GM18517 (cell line): Measurements from ENCODE around the gene RIBC2.
"Not testable (repeated sequence)": the region's sequence is repeated elsewhere in the genome, so short reads cannot be mapped to it uniquely, and the experiment has no call there.

ENCODE experiments used
- ATAC-seq: cut with Tn5 transposase; IDR thresholded peaks from one replicate; pipeline ENCODE4 v1.9.1; 2021; ENCODE audit warnings: mild to moderate bottlenecking, moderate library complexity; ENCODE audit not compliant: unreplicated experiment

The RIBC2 gene, protein sequence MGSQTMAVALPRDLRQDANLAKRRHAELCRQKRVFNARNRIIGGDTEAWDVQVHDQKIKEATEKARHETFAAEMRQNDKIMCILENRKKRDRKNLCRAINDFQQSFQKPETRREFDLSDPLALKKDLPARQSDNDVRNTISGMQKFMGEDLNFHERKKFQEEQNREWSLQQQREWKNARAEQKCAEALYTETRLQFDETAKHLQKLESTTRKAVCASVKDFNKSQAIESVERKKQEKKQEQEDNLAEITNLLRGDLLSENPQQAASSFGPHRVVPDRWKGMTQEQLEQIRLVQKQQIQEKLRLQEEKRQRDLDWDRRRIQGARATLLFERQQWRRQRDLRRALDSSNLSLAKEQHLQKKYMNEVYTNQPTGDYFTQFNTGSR

DNA sequence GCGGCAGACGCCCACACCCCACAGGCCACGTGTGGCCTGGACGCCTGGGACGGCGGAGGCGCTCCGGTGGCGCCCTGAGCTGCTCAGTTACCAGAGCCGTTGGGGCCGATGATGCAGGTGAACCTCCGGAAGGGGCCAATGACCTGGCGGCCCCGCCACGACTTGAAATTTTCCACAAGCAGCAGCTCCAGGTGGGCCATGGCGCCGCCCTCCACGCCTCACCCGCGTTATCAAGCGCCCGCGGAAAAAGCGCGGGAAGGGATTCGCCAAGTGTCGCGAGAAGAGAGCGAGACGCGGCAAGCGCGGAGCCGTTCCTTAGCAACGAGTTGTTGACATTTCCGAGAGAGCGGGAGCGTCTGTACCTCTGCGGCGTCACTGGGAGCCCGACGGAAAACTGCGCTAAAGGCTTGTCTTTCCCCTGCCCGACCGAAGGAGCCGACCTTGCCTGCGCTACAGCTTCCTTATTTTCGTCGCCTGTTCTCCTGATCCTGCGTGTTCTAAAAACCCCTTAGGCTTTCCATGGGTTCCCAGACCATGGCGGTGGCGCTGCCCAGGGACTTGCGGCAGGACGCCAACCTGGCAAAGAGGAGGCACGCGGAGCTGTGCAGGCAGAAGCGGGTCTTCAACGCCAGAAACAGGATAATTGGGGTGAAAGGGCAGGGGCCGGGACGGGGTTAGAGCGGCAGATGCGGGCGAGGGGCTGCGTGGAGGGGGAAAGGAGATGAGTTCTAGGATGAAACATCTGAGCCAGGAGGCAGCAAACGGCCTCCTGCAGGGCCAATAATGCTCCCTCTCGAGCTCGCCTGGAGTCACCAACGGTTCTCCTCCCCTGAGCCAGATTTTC, at the start of gene RIBC2, which contains the start of gene SMC1B:
Gene RIBC2, plus strand, starts transcription at position 326 of the 844 bp plus-strand sequence. Its CDS starts 194 bp downstream, at position 520.
Gene SMC1B, minus strand, starts transcription at position 232 of the 844 bp plus-strand sequence. Its CDS starts 32 bp downstream, at position 200.
- ATAC-seq: no peak

DNA sequence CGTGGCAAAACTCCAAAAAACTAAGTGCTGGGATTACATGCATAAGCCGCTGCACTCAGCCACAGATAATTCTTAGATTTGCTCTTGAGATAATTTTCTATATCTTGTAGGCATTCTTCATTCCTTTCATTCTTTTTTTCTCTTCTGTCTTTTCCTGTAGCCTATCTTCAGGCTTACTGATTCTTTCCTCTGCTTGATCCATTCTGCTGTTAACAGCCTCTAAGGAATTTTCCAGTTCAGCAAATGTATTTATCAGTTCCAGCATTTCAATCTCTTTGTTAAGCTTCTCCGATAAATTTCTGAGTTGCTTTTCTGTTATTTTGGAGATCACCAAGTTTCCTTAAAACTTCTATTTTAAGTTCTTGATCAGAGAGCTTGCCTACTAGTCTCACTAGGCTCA, 46.8 kb upstream of the RIBC2 start:
- ATAC-seq: no peak

DNA sequence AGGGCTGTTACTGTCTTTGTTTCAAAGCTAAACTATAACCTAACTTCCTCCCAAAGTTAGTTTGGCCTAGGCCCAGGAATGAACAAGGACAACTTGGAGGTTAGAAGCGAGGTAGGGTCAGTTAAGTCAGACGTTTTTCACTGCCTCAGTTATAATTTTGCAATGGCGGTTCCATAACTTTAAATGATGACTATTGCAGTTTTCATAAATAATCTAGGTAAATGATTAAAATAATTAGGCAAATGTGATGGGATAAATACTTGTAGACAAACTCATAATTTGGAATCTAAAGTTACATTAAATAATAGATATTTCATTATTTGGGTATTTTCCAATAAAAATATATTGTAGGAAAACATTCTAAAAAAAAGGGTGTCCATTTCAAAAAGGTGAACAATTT, 39.9 kb upstream of the RIBC2 start:
- ATAC-seq: not testable (repeated sequence)

DNA sequence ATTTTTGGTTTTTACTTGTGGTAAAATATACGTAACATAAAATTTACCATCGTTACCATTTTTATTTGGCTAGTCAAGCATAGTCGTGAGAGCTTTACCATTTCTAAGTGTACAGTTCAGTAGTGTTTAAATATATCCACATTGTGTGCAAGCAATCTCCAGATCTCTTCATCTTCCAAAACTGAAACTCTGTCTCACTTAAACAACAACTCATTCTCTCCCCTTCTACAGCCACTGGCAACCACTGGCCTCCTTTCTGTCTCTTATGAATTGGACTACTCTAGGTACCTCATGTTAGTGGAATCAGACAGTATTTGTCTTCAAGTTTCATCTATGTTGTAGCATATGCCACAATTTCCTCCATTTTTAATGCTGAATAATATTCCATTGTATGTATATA, 37.5 kb upstream of the RIBC2 start:
- peak; percentile 64 for ATAC-seq

DNA sequence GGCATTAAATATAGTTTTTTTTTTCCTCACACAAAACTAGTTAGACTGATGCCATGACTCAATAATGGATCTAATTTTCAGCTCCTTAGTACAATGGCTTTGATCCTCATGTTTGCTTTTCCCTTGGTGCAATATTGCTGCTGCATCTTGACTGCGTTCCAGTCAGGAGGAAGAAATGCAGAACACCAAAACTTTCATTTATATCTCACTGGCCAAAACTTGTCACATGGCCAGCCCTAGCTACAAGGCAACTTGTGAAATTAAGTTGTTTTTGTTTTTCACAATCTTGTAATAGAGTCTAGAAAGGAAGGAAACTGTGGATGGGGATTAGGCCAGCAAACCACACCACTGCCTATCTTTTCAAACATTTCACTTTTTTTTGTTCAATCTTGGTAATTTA, 36.8 kb upstream of the RIBC2 start:
- no peak for ATAC-seq

DNA sequence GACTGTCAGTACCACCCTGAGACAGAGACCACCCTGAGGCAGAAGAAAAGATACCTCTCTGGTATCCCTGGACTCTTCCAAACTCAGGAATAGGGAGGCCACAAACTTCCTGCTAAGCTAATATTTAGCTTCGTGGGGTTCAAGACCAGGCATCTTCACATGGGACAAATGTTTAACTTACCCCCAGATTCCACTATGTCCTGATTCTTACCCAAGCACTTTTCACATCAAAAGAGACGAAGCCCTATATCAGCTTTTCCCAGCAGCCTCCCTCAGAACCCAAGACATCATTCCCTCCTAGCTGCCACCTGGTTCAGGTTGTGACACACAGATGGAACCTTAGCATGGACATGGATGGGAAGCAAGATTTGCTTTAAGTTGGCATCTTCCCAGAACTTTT, 32.1 kb upstream of the RIBC2 start:
- no peak for ATAC-seq

DNA sequence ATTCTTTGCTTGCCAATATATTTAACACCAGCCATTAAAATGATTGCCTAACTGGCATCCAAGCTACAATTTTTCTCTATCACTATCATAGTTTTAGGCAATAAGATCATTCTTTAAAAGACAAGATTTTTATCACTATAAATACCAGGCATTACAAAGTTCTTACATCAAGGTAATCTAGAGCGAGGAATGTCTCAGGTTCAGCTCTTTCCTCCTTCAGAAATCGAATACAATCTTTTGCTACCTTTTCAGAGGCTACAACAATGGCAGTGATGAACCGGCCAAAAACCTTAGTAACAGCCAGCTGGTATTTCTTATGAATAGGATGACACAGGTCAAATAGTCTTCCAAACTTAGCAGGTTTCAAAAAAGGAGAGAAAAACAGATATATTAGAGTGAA, 23.9 kb upstream of the RIBC2 start:
- ATAC-seq: no peak

DNA sequence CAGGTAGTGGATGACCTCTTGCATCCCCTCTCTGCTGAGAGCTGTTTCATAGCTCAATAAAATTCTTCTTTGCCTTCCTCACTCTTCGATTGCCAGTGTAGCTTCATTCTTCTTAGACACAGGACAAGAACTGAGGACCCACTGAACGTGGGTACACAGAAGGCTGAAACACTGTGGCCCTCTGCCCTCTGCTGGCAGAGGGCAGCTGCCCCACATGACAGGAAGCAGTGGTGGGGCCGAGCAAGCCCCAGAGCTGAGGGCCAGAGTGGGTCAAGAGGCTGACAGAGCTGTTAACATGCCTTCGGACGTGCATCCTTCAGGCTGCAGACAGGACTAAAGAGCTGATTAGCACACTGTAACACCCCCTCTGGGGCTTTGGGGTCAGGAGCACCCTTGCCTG, 15.7 kb upstream of the RIBC2 start:
- ATAC-seq: no peak

DNA sequence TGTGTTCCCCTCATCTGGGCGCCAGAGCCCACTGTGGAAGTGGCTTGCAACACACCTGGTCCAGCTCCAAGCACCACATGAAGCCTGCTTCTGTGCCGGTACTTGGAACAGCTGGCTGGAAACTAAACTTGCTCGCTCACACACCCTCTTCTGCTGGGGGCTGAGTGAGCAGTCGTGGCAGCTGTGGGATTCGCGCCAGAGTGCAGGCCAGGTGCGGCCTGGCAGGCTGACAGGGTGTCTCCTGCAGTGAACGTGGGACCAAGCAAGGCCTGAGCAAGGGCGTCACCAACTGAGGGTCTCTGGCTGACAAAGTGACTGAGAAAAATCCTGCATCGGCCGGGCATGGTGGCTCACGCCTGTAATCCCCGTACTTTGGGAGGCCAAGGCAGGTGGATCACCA, 15.3 kb upstream of the RIBC2 start:
- ATAC-seq: no peak

DNA sequence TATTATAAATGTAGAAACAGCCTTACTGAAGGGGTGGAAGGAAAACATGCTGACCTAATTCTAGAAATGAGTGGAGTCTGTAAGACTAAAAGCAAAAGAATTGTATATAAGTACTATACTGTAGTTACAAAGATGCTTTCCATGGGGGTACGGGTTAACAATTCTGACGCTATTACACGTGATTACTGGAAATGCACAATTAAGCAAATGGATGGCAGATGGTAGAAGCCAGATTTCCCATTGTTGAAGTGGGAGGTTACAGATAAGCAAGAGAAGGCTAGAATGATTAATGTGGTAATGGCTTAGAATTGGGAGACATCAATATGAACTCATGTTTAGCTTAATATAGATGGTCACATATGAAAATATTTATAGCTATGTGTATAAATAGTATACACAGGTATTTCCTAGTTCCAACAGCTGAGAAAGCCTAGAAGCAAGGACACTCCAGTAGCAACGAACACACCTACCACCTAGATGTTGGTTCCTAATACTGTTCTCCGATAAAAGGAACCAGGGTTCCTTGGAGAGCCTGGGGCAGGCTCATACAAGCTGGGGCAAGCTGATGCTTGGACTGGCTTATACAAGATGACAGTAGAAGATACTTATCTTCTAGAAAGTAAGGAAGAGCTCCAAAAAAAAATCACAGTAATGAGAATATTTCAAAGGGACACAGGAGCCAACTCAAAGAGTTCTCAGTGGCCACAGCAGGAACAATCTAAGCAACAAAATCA, 13.6 kb upstream of the RIBC2 start:
- no peak for ATAC-seq

DNA sequence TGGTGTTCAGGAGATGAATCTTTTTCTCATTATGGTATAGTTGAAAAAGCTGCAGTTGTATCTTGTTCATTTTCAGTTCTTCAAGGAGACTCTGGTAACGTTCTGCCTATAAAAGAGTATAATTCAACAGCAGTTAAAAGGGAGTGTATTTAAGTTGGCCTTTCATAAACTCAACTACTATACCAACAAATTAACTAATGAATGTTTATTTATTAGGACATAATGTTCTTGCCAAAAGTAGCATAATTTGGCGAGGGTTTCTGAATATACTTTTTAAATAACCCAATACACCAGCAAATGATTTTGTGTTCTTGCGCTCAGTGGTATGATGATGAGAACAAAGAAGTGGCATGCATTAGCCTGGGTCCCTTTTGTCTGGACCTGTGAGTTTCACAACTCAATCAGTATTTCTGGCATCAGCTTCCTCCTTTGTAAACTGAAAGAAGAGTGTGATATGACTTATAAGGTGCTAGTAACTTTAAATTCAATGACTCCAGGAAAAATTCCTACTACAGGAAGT, 11.0 kb upstream of the RIBC2 start:
- no peak for ATAC-seq

DNA sequence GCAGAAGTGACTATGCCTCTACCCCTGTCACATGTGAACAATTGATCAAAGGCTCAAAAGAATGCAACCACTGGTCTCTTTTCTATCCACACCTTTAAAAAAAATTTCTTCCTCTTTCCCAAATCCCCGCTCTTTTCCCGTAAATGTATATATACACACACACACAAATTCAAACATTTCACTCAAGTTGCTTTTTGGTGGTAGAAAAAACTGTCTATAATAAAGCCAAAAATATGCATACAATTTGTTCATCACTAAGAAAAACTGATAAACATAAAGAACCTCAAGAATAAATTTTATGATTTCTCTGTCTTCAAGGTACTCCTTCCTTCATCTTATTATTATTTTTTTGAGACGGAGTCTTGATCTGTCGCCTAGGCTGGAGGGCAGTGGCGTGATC, 5.7 kb upstream of the RIBC2 start:
- no peak for ATAC-seq

DNA sequence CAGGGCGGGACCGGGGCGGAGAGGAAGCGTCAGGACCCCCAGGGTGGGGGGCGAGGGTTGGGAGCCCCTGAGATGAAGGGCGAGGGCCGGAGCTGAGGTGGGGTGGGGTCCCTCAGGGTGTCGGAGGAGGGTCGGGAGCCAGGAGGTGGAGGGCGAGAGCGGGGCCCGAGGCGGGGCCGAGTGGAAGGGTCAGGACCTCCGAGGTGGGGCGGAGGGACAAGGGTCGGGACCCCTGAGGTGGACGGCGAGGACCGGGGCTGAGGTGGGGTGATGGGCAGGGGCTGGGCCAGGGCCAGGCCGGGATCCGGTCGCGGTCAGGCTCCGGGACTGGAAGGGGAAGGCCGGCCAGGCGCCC, 503 bp upstream of the RIBC2 start:
- ATAC-seq: no peak

DNA sequence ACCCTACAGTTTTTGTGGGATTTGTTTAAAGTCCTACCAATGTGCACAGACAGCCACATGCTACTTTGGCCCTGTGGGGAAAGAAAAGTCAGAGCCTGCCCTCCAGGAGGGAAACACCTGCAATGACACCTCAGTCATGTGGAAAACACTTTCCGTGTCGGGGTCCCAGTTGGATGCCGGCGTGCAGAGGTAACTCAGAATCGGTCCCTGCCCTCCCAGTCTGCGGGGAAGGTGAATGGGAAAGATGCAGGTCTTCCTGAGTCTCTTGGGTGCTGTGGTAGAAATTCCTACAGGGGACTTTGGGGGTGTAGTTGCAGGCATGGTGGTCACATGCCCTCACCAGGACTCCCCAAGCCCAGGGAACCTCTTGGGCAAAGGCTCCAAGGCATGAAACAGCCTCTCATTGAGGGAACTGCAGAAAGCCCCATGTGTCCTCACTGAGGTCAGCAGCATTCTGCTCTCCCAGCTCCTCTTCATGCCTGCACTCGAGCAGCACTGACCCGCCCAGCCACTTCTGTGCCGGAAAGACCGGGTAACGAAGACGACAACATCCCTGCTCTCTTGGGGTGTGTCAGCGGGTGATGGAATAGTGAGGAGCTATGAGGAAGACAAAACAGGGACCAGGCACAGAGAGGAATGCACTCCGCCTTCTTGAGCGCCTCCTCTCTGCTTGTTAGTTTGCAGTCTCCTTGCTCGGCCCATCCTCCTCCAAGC, 4.7 kb downstream of the RIBC2 start:
- ATAC-seq: no peak

DNA sequence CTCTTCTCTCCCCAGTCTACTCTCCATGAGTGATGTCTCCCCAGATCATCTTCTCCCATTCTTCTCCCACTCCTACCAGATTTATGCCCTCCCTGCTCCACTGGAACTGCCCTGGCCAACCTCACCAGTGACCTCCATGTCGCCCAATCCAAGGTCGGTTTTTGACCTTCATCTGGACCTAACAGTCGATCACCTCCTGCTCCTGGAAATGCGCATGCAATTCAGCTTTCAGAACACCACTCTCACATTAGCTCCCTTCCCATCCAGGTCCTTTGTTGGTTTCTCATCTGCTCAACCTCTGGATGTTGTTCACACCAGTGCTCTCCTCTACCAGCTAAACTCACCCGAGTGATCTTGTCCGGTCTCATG, 5.3 kb downstream of the RIBC2 start:
- no peak for ATAC-seq

DNA sequence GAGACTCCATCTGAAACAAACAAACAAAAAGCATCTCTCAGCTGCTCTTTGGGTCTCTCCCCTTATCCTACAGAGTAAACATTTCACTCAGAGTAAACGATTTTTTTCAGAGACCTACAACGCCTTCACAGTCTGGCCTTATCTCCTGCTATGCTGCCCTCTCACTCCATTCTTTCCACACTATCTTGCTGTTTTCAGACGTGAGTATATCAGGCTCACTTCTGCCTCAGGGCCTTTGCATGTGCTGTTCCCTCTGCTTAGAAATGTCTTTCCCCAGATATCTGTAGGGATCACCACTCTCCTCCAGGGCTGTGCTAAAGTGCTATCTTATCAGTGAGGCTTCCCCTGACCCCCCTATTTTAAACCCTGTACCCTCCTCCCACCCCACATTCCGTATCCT, 6.5 kb downstream of the RIBC2 start:
- no peak for ATAC-seq

DNA sequence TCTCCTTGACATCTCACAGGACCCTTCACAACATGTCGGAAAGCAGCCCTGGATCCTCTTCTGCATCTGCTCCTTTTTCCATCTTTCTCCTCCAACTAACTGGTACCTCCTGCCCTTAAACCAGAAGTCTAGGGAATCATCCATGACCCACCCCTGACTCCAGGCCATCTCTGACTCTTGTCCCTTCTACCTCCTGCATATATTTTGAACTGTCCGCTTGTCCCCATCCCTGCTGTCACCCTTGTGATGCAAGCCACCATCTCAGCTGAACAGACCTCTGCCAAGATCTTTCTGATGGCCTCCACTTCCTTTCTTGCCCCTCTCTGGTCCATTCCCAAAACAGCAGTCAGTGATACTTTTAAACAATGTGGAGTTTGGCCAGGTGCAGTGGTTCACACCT, 7.0 kb downstream of the RIBC2 start:
- ATAC-seq: no peak

DNA sequence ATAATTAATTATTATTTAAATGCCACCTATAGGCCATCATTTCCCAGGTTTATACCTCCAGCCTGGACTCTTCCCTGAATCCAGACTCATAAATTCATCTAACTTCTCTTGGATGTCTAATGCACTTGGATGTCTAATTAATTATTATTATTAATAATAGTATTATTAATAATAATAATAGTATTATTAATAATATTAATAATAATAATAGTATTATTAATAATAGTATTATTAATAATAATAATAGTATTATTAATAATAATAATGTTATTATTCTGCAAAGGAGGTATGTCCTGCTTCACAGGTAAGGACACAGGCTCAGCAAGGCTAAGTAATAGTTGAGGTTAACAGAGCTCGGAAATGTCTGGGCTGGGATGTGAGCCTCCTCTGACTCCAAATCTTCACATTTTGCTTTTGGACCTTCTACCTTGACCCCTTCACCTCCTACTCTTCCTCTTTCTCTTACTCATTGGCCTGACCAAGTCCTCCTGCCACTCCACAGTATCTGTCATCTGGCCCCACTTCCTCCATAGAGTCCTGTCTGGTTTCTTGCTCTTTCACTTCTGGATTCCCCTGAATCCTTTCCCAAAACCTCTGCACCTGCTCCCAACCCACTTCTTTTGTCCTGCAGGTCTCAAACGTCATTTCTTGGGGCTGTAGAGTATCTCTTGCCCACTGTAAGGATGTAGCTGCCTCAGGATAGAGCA, 8.0 kb downstream of the RIBC2 start:
- ATAC-seq: no peak

DNA sequence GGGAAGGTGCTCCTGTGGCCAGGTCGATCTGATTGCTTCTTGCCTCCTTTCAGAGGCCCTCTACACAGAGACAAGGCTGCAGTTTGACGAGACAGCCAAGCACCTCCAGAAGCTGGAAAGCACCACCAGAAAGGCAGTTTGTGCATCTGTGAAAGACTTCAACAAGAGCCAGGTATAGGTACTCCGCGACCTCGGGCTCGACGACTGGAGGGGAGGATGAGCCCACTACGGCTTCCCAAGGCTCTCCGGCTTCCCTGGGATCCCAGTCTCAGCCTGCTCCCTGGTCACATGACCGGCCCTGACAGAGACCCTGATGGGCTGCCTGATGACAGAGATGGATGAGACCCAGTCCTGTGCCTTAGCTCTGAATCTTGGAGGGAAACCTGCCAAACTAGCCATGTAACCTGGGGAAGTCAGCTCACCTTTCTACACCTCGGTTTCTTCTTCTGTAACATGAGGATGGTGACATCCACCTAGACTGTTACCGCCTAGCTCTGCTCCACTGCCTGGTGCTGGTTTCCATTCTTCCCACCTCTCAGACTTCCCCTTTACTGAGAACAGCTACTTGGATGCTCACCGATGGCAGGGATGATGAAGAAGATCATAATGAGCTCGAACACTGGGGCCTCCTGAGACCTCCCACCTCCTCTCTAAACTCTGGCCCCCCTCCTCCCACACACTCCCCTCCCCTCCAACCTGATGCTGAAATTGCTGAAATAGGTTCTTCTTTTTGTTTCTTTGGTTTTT, 8.9 kb downstream of the RIBC2 start:
- no peak for ATAC-seq
